K562 (cell line): ENCODE data around the gene SYCP2. TPM values are rescaled to one million over a fixed set of nuclear protein-coding genes. Genes with fewer than 3 reads are reported as not detected.

Experiments used
- ATAC-seq: fragments of 200-7000 bp; cut with Tn5 transposase; 3 replicates; pipeline ENCODE4 v1.9.1; 2020; ENCODE audit warnings: moderate library complexity
- BruUV-seq: library from RNA; stranded (reverse); fragments of 400-500 nt; replicated peaks from 2 replicates; lab custom pipeline; 2021; lab: Mats Ljungman, UMichigan
- CTCF ChIA-PET: fragments of 300-600 bp; formaldehyde crosslinking; extraction: SDS; loops from one replicate; lab custom pipeline; 2021; ENCODE audit warnings: low intra/inter-chr PET ratio; lab: Yijun Ruan, JAX
- POLR2A ChIA-PET: fragments of 300-600, 350-650 bp; sonication (Branson Sonifier 250); formaldehyde crosslinking; extraction: SDS; loops from one replicate; lab custom pipeline; 2021; ENCODE audit warnings: antibody characterized with exemption, inconsistent platforms; lab: Yijun Ruan, JAX
- DNase-seq, 4 experiments: peaks; one replicate each; pipeline versions ENCODE4 v3.0.0 to v3.0.0-alpha.2; 2011 to 2018; ENCODE audit warnings: low spot score in 3 of 4, mixed read lengths in 3 of 4; ENCODE audit errors: extremely low read depth in 1 of 4
- FAIRE-seq: peaks from 2 replicates; lab custom pipeline; 2011; peaks lifted over from hg19 to GRCh38; lab: Jason Lieb, UNC
- H2AFZ ChIP-seq: 2 replicates; pipeline ENCODE4 v1.6.0; 2011; ENCODE audit warnings: low read depth, low read length, control low read depth, inconsistent platforms
- H3K27ac ChIP-seq: fragments of 200-600 bp; 3 replicates; pipeline ENCODE4 v1.8.0; 2011; ENCODE audit warnings: low read depth, mild to moderate bottlenecking, control low read depth, inconsistent platforms, low read length, moderate library complexity, mixed read lengths; ENCODE audit errors: extremely low read depth
- H3K27me3 ChIP-seq, 2 experiments: fragments of 300-600 bp in 1 of 2; 2 replicates in 1 of 2; 3 replicates in 1 of 2; pipeline versions ENCODE4 v1.6.0 to v1.8.0; 2011; ENCODE audit warnings: inconsistent platforms in 2 of 2, low read length in 2 of 2, mild to moderate bottlenecking in 1 of 2, mixed read lengths in 1 of 2, moderate library complexity in 1 of 2; ENCODE audit not compliant: control insufficient read depth in 2 of 2, insufficient read depth in 2 of 2
- H3K36me3 ChIP-seq: fragments of 300-600 bp; 3 replicates; pipeline ENCODE4 v1.8.0; 2011; ENCODE audit warnings: mild to moderate bottlenecking, low read length, inconsistent platforms; ENCODE audit not compliant: control insufficient read depth, insufficient read depth
- H3K4me1 ChIP-seq, 2 experiments: fragments of 200-600 bp in 1 of 2; replicated peaks in 1 of 2; 2 replicates in 1 of 2; 3 replicates in 1 of 2; pipeline versions ENCODE4 v1.5.1 to v1.8.0; 2011; ENCODE audit warnings: inconsistent platforms in 2 of 2, low read length in 2 of 2, mild to moderate bottlenecking in 1 of 2, mixed read lengths in 1 of 2, moderate library complexity in 1 of 2; ENCODE audit not compliant: control insufficient read depth in 2 of 2, insufficient read depth in 2 of 2
- H3K4me2 ChIP-seq: 2 replicates; pipeline ENCODE4 v1.6.1; 2011; ENCODE audit warnings: low read length, control low read depth, inconsistent platforms, mixed read lengths; ENCODE audit not compliant: insufficient read depth
- H3K4me3 ChIP-seq: fragments of 200-600 bp; sonication (generic), shearing (Covaris generic); 2 replicates; pipeline ENCODE4 v1.5.1; 2016; ENCODE audit warnings: control low read depth, inconsistent platforms
- H3K79me2 ChIP-seq: fragments of 200-600 bp; 3 replicates; pipeline ENCODE4 v1.8.0; 2011; ENCODE audit warnings: low read length, inconsistent platforms; ENCODE audit not compliant: control insufficient read depth, insufficient read depth
- H3K9ac ChIP-seq, 2 experiments: 2 replicates each; pipeline versions ENCODE4 v1.6.0 to v1.6.1; 2011; ENCODE audit warnings: low read depth in 2 of 2, low read length in 2 of 2, control low read depth in 1 of 2, inconsistent platforms in 1 of 2, mild to moderate bottlenecking in 1 of 2, mixed read lengths in 1 of 2; ENCODE audit not compliant: insufficient read depth in 1 of 2
- H3K9me1 ChIP-seq: one replicate; pipeline ENCODE4 v1.6.0; 2011; ENCODE audit warnings: inconsistent platforms, mild to moderate bottlenecking, low read length, moderate library complexity; ENCODE audit not compliant: control insufficient read depth, insufficient read depth
- H3K9me3 ChIP-seq: replicated peaks from 2 replicates; pipeline ENCODE4 v1.5.1; 2011; ENCODE audit warnings: low read depth, low read length, inconsistent platforms; ENCODE audit not compliant: control insufficient read depth, insufficient read depth
- H4K20me1 ChIP-seq: replicated peaks from 2 replicates; pipeline ENCODE4 v1.6.1; 2011; ENCODE audit warnings: low read length, inconsistent platforms, mixed read lengths; ENCODE audit not compliant: control insufficient read depth, insufficient read depth
- ATF1 ChIP-seq, 2 experiments: fragments of 450-650 bp in 1 of 2; IDR thresholded peaks; 2 replicates each; pipeline ENCODE4 v1.6.1; 2016; ENCODE audit warnings: missing compliant biosample characterization in 1 of 2, missing genetic modification characterization in 1 of 2
- CBX5 ChIP-seq: IDR thresholded peaks from 2 replicates; pipeline ENCODE4 v1.6.1; 2014; ENCODE audit warnings: low read depth, borderline replicate concordance
- CHD1 ChIP-seq: fragments of 200-600 bp; sonication (generic); IDR thresholded peaks from one replicate; pipeline ENCODE4 v1.6.1; 2012; ENCODE audit warnings: mild to moderate bottlenecking, moderate library complexity, low read length, inconsistent platforms
- OTX1 ChIP-seq: fragments of 450-650 bp; formaldehyde crosslinking; IDR thresholded peaks from 2 replicates; pipeline ENCODE4 v1.4.0; 2022; ENCODE audit warnings: mild to moderate bottlenecking
- ZFPM2 ChIP-seq: fragments of 250-450 bp; sonication (Bioruptor Pico); IDR thresholded peaks from 2 replicates; pipeline ENCODE4 v1.5.1; 2022; ENCODE audit warnings: mild to moderate bottlenecking
- ZNF408 ChIP-seq: fragments of 250-450 bp; sonication (Bioruptor Pico); IDR thresholded peaks from 2 replicates; pipeline ENCODE4 v1.4.0; 2020; ENCODE audit warnings: low read depth, mild to moderate bottlenecking, moderate library complexity
- ZNF561 ChIP-seq: fragments of 450-650 bp; formaldehyde crosslinking; conservative IDR thresholded peaks from 2 replicates; pipeline ENCODE4 v1.4.0; 2020; ENCODE audit warnings: mild to moderate bottlenecking, moderate library complexity
- ZNF695 ChIP-seq: fragments of 450-650 bp; formaldehyde crosslinking; IDR thresholded peaks from 2 replicates; pipeline ENCODE4 v1.4.0; 2020; ENCODE audit warnings: mild to moderate bottlenecking, moderate library complexity
- WGBS: fragments of 100-300 bp; shearing (Covaris generic); methylation state at CpG from one replicate; pipeline ENCODE4 v1.1.6; 2016; ENCODE audit warnings: low coverage, mixed read lengths; ENCODE audit not compliant: insufficient coverage; ENCODE audit errors: missing lambda C conversion rate; 5-methylcytosine and 5-hydroxymethylcytosine counted together
- in situ Hi-C: fragments of 300-500 bp; cut with MboI; formaldehyde crosslinking; loops from 4 replicates; pipeline ENCODE4 v1.15.0; 2018; ENCODE audit warnings: inconsistent platforms, mixed read lengths
- intact Hi-C: fragments of 100-400 bp; cut with micrococcal nuclease; formaldehyde crosslinking; loops from 2 replicates; pipeline ENCODE4 v1.14.2; 2022
- polyA plus RNA-seq, 8 experiments: library from polyadenylated mRNA; depleted of rRNA in 4 of 8; stranded (reverse) in 5 of 8; unstranded in 3 of 8; fragments of >200 nt; fragmentation: Nextera tagmentation in 2 of 8; fragmentation: Illumina TruSeq in 1 of 8; extraction: Ambion mirVana in 2 of 8; extraction: Trizol in 1 of 8; gene quantifications; 2 replicates each; pipeline versions ENCODE4 v1.2.1 to v1.2.3, GENCODE V29; 2011 to 2014; ENCODE audit warnings: inconsistent platforms in 1 of 8, missing spikeins in 1 of 8
- total RNA-seq, 7 experiments: library from RNA; depleted of rRNA in 6 of 7; stranded (reverse); fragments of >200 nt in 6 of 7; fragmentation: Illumina TruSeq in 2 of 7; extraction: Trizol in 2 of 7; gene quantifications; 2 replicates each; pipeline versions ENCODE4 v1.2.1 to v1.2.3, GENCODE V29; 2011 to 2021; ENCODE audit warnings: low replicate concordance in 1 of 7
- TF ChIP-seq, protein P1 (sequence below): fragments of 200-800 bp; sonication (Bioruptor generic); IDR thresholded peaks from 2 replicates; pipeline ENCODE4 v1.6.1; 2017; ENCODE audit warnings: missing genetic modification characterization, missing compliant biosample characterization
- TF ChIP-seq, protein P2 (sequence below): fragments of 450-650 bp; formaldehyde crosslinking; conservative IDR thresholded peaks from 2 replicates; pipeline ENCODE4 v1.4.0; 2022; ENCODE audit warnings: mild to moderate bottlenecking, missing genetic modification characterization
- TF ChIP-seq, protein P3 (sequence below): sonication (generic); formaldehyde crosslinking; IDR thresholded peaks from 2 replicates; pipeline ENCODE4 v1.8.0; 2022; ENCODE audit warnings: missing genetic modification reagents, mild to moderate bottlenecking, moderate library complexity, borderline replicate concordance
- TF ChIP-seq, protein P4 (sequence below): fragments of 450-650 bp; formaldehyde crosslinking; IDR thresholded peaks from 2 replicates; pipeline ENCODE4 v1.4.0; 2022; ENCODE audit warnings: missing genetic modification characterization
- TF ChIP-seq, protein P5 (sequence below): fragments of 250-450 bp; sonication (Bioruptor Pico); IDR thresholded peaks from 2 replicates; pipeline ENCODE4 v1.5.0; 2021; ENCODE audit warnings: mild to moderate bottlenecking, borderline replicate concordance

Gene SYCP2
- total and polyA plus RNA-seq, 9 of the 15 experiments (the other 6 are each of a cell fraction or from before 2014, with no cell fraction given), result 0.24 to 1.6 (median 0.67) TPM

DNA sequence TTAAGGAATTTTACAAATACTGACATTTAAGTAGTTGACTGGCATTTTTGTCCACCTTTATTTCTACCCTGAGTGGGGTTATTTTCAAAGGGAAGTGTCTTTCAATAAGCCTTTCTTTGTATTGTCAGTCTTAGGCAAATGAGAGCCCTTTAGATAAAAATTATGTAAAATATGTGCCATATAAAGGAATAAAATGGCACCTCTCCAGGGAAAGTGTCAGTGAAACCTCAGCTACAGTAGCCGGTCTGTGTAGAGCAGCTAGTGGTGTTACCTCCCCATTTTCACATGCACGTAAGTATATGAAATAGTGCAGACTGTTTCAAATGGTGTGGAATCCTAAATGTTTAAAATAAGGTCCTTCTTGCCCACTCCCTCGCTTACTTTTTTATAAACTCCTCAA lies 11.7 kb upstream of the SYCP2 start (continued):
- no peak for TF ChIP-seq ZFPM2 (CRISPR knock-in tag)
- no peak for TF ChIP-seq OTX1 (CRISPR knock-in tag)
- TF ChIP-seq ATF1 (CRISPR knock-in tag; IDR thresholded peaks at IDR 0.05), result no peak
- no peak for TF ChIP-seq ATF1 (tag; IDR thresholded peaks at IDR 0.05)

DNA sequence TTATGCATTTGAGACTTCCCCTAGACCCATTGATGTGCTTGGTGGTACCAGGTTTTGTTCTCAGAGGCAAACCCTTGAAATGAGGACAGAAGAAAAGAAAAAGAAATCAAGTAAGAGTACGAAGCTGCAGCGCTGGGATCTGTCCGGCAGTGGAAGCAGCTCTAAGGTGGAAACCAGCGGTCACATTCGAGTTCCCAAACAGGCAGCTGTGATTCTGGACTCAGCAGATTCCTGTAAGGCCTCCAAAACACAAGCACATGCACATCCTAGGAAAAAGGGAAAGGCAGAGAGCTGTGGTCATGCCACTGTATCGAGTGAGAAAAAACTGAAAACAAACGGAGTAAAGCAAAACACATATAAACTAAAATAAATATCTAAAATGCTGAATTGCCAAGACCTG lies 11.3 kb upstream of the SYCP2 start:
- no peak overlapping the region for H2AFZ ChIP-seq
- no peak overlapping the region for H3K4me3 ChIP-seq
- no peaks in the 10 kb centered on the region for H3K9me3 ChIP-seq
- DNase-seq (no peak), FAIRE-seq (no peak), ATAC-seq (no peak)
- H3K27ac ChIP-seq, result no peak overlapping the region
- H3K9me1 ChIP-seq, result no peaks in the 10 kb centered on the region
- ChIA-PET CTCF (no interaction called here), POLR2A (interaction anchor here (0.7 kb wide), 1 partner anchor 1320 kb away, joined by 6 read pairs; no protein-coding TSS in a partner anchor)
- H3K79me2 ChIP-seq, result peaks cover 12% of the 10 kb centered on the region
- H3K27me3 ChIP-seq, result no peaks in the 10 kb centered on the region
- WGBS, result 84% methylated on average over 7 of the region's 7 CpGs
- H4K20me1 ChIP-seq, result no peaks in the 10 kb centered on the region
- intact Hi-C loops (no loop called here), in situ Hi-C loops (no loop called here)
- peaks cover 2 to 18% of the 10 kb centered on the region in 2 experiments; a peak in 3 of 5 replicates for H3K4me1 ChIP-seq
- H3K36me3 ChIP-seq, result peaks cover 30% of the 10 kb centered on the region; the same call in 1 of the 3 replicates
- H3K4me2 ChIP-seq, result no peak overlapping the region
- no TSS peak for BruUV-seq
- no peak overlapping the region for H3K9ac ChIP-seq
- TF ChIP-seq, protein P1, sequence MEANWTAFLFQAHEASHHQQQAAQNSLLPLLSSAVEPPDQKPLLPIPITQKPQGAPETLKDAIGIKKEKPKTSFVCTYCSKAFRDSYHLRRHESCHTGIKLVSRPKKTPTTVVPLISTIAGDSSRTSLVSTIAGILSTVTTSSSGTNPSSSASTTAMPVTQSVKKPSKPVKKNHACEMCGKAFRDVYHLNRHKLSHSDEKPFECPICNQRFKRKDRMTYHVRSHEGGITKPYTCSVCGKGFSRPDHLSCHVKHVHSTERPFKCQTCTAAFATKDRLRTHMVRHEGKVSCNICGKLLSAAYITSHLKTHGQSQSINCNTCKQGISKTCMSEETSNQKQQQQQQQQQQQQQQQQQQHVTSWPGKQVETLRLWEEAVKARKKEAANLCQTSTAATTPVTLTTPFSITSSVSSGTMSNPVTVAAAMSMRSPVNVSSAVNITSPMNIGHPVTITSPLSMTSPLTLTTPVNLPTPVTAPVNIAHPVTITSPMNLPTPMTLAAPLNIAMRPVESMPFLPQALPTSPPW (CRISPR knock-in tag), result no peak
- TF ChIP-seq ZNF695 (CRISPR knock-in tag) (no peak), CHD1 (no peak), ZNF561 (no peak), ZNF408 (no peak), CBX5 (no peak)
- TF ChIP-seq, protein P2, sequence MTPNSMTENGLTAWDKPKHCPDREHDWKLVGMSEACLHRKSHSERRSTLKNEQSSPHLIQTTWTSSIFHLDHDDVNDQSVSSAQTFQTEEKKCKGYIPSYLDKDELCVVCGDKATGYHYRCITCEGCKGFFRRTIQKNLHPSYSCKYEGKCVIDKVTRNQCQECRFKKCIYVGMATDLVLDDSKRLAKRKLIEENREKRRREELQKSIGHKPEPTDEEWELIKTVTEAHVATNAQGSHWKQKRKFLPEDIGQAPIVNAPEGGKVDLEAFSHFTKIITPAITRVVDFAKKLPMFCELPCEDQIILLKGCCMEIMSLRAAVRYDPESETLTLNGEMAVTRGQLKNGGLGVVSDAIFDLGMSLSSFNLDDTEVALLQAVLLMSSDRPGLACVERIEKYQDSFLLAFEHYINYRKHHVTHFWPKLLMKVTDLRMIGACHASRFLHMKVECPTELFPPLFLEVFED (CRISPR knock-in tag), result no peak
- TF ChIP-seq, protein P3, sequence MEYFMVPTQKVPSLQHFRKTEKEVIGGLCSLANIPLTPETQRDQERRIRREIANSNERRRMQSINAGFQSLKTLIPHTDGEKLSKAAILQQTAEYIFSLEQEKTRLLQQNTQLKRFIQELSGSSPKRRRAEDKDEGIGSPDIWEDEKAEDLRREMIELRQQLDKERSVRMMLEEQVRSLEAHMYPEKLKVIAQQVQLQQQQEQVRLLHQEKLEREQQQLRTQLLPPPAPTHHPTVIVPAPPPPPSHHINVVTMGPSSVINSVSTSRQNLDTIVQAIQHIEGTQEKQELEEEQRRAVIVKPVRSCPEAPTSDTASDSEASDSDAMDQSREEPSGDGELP (CRISPR knock-in tag), result no peak
- TF ChIP-seq, protein P4, sequence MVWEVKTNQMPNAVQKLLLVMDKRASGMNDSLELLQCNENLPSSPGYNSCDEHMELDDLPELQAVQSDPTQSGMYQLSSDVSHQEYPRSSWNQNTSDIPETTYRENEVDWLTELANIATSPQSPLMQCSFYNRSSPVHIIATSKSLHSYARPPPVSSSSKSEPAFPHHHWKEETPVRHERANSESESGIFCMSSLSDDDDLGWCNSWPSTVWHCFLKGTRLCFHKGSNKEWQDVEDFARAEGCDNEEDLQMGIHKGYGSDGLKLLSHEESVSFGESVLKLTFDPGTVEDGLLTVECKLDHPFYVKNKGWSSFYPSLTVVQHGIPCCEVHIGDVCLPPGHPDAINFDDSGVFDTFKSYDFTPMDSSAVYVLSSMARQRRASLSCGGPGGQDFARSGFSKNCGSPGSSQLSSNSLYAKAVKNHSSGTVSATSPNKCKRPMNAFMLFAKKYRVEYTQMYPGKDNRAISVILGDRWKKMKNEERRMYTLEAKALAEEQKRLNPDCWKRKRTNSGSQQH (CRISPR knock-in tag), result no peak
- TF ChIP-seq, protein P5, sequence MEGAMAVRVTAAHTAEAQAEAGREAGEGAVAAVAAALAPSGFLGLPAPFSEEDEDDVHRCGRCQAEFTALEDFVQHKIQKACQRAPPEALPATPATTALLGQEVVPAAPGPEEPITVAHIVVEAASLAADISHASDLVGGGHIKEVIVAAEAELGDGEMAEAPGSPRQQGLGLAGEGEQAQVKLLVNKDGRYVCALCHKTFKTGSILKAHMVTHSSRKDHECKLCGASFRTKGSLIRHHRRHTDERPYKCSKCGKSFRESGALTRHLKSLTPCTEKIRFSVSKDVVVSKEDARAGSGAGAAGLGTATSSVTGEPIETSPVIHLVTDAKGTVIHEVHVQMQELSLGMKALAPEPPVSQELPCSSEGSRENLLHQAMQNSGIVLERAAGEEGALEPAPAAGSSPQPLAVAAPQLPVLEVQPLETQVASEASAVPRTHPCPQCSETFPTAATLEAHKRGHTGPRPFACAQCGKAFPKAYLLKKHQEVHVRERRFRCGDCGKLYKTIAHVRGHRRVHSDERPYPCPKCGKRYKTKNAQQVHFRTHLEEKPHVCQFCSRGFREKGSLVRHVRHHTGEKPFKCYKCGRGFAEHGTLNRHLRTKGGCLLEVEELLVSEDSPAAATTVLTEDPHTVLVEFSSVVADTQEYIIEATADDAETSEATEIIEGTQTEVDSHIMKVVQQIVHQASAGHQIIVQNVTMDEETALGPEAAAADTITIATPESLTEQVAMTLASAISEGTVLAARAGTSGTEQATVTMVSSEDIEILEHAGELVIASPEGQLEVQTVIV (CRISPR knock-in tag), result no peak
